Esophagus squamous epithelium (tissue), 5 donors: ENCODE results near the gene KRCC1. TPM values are rescaled to one million over a fixed set of nuclear protein-coding genes. Genes with fewer than 3 reads are reported as not detected.
"Not testable (repeated sequence)": the region's sequence is repeated elsewhere in the genome, so short reads cannot be mapped to it uniquely, and the experiment has no call there.

Experiments
- DNase-seq: peaks from one replicate; lab custom pipeline; 2025; lab: John Stamatoyannopoulos, UW
- H3K27ac ChIP-seq, 4 donors: fragments of 200-600 bp; sonication (generic); one replicate each; pipeline ENCODE4 v1.5.1; 2016 to 2019; ENCODE audit warnings: mild to moderate bottlenecking in 1 of 4
- H3K27me3 ChIP-seq, 4 donors: fragments of 200-600 bp; sonication (generic); 1 replicate in 3 of 4; 2 replicates in 1 of 4; pipeline versions ENCODE4 v1.5.1 to v1.6.0; 2017 to 2021; ENCODE audit warnings: antibody characterized with exemption in 1 of 4
- H3K36me3 ChIP-seq, 3 donors: fragments of 200-600 bp; sonication (generic); one replicate each; pipeline ENCODE4 v1.5.1; 2016 to 2019
- H3K4me1 ChIP-seq, 3 donors: fragments of 200-600 bp; sonication (generic); one replicate each; pipeline ENCODE4 v1.5.1; 2017 to 2019
- H3K4me3 ChIP-seq, 4 donors: fragments of 200-600 bp; sonication (generic); 1 replicate in 3 of 4; 2 replicates in 1 of 4; pipeline ENCODE4 v1.5.1; 2016 to 2019; ENCODE audit warnings: mild to moderate bottlenecking in 2 of 4, moderate library complexity in 1 of 4
- H3K9me3 ChIP-seq, 3 donors: fragments of 200-600 bp; sonication (generic); one replicate each; pipeline ENCODE4 v1.5.1; 2016 to 2019
- CTCF ChIP-seq, 6 experiments: fragments of 450-650 bp in 4 of 6; fragments of 200-600 bp in 2 of 6; sonication (generic) in 2 of 6; IDR thresholded peaks; one replicate each; pipeline ENCODE4 v1.5.1; 2016 to 2019; ENCODE audit warnings: antibody characterized with exemption in 6 of 6, mild to moderate bottlenecking in 4 of 6, moderate library complexity in 4 of 6
- POLR2A ChIP-seq, 4 donors: fragments of 450-650 bp; IDR thresholded peaks; one replicate each; pipeline ENCODE4 v1.6.1; 2017; ENCODE audit warnings: antibody characterized with exemption in 4 of 4, mild to moderate bottlenecking in 4 of 4, moderate library complexity in 3 of 4
- WGBS, 2 donors: methylation state at CpG; one replicate each; pipeline ENCODE4 v1.1.5; 2018; 5-methylcytosine and 5-hydroxymethylcytosine counted together
- intact Hi-C: fragments of 100-400 bp; cut with DNase I; formaldehyde crosslinking; loops from one replicate; pipeline ENCODE4 v1.15.0; 2022
- total RNA-seq, 4 donors: library from RNA; depleted of rRNA; stranded (reverse); fragments of >200 nt; gene quantifications; one replicate each; pipeline ENCODE4 v1.1.0, GENCODE V29; 2016
- donor health status: DM: yes; HTN: yes; CAD: no.

Gene KRCC1
- total RNA-seq, 4 donors from 2014 or later = 11.7 to 28.4 (median 20.1) TPM

GRCh38 chr2:88006912-88007439 lies 48.6 kb downstream of the KRCC1 start:
- H3K27me3 ChIP-seq = peaks cover 0 to 6% (median 0%) of the 10 kb centered on the region in 4 donors
- H3K9me3 ChIP-seq = no peaks in the 10 kb centered on the region
- no peaks in the 10 kb centered on the region for H3K4me1 ChIP-seq
- intact Hi-C loops = no loop called here
- no peak for DNase-seq
- TF ChIP-seq POLR2A (IDR thresholded peaks at IDR 0.05) = no peak
- TF ChIP-seq CTCF (IDR thresholded peaks at IDR 0.05) = no peak
- H3K27ac ChIP-seq = no peak overlapping the region
- 92% methylated on average over 16 of the region's 16 CpGs for WGBS, 2 donors
- no peak overlapping the region for H3K4me3 ChIP-seq
- no peaks in the 10 kb centered on the region for H3K36me3 ChIP-seq

- Histone ChIP-seq H3K27me3 (peaks cover 0 to 6% (median 0%) of the 10 kb centered on the region in 4 donors), H3K36me3 (no peaks in the 10 kb centered on the region), H3K27ac (no peak overlapping the region), H3K4me3 (no peak overlapping the region), H3K4me1 (peaks cover 0 to 5% (median 0%) of the 10 kb centered on the region in 3 donors), H3K9me3 (no peaks in the 10 kb centered on the region)
- TF ChIP-seq CTCF (IDR thresholded peaks at IDR 0.05) (no peak), POLR2A (IDR thresholded peaks at IDR 0.05) (no peak)
- DNase-seq = no peak
- intact Hi-C loops = no loop called here
- 79 to 88% methylated on average over 5 to 6 of the region's 6 CpGs for WGBS, 2 donors
Measured at GRCh38 chr2:88005776-88006175, 49.8 kb downstream of the KRCC1 start.

- Histone ChIP-seq H3K4me3 (no peak overlapping the region), H3K9me3 (no peaks in the 10 kb centered on the region), H3K4me1 (peaks cover 0 to 5% (median 0%) of the 10 kb centered on the region in 3 donors), H3K27ac (no peak overlapping the region), H3K36me3 (no peaks in the 10 kb centered on the region), H3K27me3 (peaks cover 0 to 6% (median 0%) of the 10 kb centered on the region in 4 donors)
- TF ChIP-seq CTCF (IDR thresholded peaks at IDR 0.05) (no peak), POLR2A (IDR thresholded peaks at IDR 0.05) (no peak)
- 47 to 59% methylated on average over 16 to 17 of the region's 34 CpGs for WGBS, 2 donors
- intact Hi-C loops = no loop called here
- DNase-seq = no peak
Measured at GRCh38 chr2:88003074-88003755, 52.4 kb downstream of the KRCC1 start.

GRCh38 chr2:88002359-88002707 lies 53.2 kb downstream of the KRCC1 start:
- TF ChIP-seq CTCF (IDR thresholded peaks at IDR 0.05) = no peak
- TF ChIP-seq POLR2A (IDR thresholded peaks at IDR 0.05) = no peak
- Histone ChIP-seq H3K4me1 (peaks cover 0 to 5% (median 0%) of the 10 kb centered on the region in 3 donors), H3K4me3 (no peak overlapping the region)

GRCh38 chr2:88000474-88000873 lies 55.1 kb downstream of the KRCC1 start:
- intact Hi-C loops, H3K9me3 ChIP-seq, H3K4me3 ChIP-seq, DNase-seq, H3K36me3 ChIP-seq, H3K27me3 ChIP-seq, H3K4me1 ChIP-seq, H3K27ac ChIP-seq: not testable (repeated sequence)
- 57 to 100% methylated on average over 1 to 3 of the region's 3 CpGs for WGBS, 2 donors

More at GRCh38 chr2:88002359-88002707, 53.2 kb downstream of the KRCC1 start:
- Histone ChIP-seq H3K9me3 (no peaks in the 10 kb centered on the region), H3K27ac (no peak overlapping the region), H3K36me3 (no peaks in the 10 kb centered on the region), H3K27me3 (peaks cover 0 to 6% (median 0%) of the 10 kb centered on the region in 4 donors)
- no peak for DNase-seq
- intact Hi-C loops = no loop called here
- WGBS, 2 donors = 93 to 94% methylated on average over 6 of the region's 6 CpGs
